HG03139 (cell line): Measurements from ENCODE around the gene FAM124B.
"Not testable (repeated sequence)": the region's sequence is repeated elsewhere in the genome, so short reads cannot be mapped to it uniquely, and the experiment has no call there.

ENCODE experiments used
- ATAC-seq: cut with Tn5 transposase; IDR thresholded peaks from one replicate; pipeline ENCODE4 v1.9.1; 2021; ENCODE audit not compliant: unreplicated experiment

Gene FAM124B

DNA sequence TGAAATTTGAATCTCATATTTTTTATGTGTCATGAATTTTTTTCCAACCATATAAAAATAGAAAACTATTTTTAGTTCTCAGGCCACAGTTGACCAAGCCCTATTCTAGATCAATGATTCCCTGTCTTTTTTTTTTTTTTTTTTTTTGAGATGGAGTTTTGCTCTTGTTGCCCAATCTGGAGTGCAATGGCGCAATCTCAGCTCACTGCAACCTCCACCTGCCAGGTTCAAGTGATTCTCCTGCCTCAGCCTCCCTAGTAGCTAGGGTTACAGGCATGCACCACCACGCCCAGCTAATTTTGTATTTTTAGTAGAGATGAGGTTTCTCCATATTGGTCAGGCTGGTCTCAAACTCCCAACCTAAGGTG is 19.6 kb downstream of the FAM124B start:
- not testable (repeated sequence) for ATAC-seq

DNA sequence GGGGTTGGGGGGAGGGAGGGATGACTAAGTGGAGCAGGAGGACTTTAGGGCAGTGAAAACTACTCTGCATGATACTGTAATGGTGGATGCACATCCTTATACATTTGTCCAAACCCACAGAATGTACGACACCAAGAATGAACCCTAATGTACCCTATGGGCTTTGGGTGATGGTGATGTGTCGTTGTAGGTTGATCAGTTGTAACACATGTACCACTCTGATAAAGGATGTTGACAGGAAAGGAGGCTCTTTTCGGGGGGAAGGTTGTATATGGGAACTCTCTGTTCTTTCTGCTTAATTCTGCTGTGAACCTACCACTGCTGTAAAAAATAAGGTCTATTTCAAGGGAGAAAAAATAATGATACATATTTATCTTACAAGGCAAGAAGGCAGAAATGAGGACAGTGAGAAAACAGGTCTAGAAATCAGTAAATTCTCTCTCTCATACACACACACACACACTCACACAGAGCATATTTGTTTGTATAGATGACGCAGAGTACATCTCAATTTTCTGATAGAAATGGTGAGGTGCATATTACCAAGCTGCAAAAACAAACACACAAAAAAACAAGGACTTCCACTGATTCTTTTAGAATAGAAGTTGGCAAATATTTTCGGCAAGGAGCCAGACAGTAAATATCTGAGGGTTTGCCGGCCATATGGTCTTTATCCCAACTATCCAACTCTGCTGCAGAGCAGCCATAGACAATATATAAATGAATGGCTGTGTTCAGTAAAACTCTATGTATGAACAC is 20.2 kb downstream of the FAM124B start:
- ATAC-seq = no peak

DNA sequence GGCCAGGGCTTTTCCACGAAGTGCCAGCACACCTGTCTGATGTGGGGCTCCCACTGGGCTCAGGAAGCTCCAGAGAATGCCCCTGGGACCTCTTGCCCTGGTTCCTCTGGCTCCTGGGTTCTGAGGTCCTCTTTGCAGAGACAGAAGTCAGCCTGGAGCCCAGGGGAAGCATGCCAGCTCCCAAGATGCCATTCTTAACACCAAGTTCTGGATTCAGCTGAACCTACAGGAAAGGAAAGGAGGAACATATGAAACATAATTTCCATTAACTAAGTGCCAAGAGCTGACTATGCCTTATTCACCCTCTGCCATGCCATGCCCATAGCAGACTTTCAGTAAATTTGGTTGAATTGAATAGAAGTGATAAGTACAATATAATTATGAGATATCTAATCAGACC is 21.9 kb downstream of the FAM124B start:
- no peak for ATAC-seq

DNA sequence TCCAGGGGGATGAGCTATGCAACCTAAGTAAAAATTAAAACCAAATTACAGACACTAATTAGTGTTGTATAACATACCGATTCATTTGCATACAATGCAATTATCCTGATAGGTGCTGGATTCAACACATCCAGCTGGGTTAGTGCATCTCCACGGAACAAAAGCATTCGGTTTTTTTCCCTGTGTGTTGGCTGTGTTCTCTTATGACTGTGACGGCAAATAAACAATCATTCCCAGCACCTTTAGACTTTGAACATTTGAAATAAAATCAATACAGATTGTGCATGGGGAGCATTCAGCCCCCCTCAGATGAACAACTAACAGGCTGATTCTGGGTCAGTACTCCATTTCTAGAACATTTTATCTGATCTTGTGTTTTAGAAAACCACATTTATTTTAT is 22.7 kb downstream of the FAM124B start:
- ATAC-seq = no peak

DNA sequence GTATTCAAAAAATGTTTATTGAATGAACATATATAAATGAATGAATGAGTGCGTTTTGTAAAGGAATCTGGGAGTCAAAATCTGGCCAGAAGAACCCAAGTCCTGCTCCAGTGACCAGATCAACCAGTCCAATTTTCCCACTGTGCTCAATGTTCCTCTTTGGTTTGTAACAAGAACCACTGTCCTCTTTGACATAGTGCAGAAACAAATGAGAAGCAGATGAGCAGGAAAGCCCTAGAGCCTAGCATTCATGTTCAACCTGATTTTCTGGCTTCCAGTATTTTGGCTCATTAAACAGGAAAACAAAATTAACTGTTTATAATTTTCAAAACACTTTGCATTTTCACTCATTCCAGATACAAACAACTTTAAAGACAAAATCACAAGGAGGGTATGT is 23.2 kb downstream of the FAM124B start:
- ATAC-seq = no peak

DNA sequence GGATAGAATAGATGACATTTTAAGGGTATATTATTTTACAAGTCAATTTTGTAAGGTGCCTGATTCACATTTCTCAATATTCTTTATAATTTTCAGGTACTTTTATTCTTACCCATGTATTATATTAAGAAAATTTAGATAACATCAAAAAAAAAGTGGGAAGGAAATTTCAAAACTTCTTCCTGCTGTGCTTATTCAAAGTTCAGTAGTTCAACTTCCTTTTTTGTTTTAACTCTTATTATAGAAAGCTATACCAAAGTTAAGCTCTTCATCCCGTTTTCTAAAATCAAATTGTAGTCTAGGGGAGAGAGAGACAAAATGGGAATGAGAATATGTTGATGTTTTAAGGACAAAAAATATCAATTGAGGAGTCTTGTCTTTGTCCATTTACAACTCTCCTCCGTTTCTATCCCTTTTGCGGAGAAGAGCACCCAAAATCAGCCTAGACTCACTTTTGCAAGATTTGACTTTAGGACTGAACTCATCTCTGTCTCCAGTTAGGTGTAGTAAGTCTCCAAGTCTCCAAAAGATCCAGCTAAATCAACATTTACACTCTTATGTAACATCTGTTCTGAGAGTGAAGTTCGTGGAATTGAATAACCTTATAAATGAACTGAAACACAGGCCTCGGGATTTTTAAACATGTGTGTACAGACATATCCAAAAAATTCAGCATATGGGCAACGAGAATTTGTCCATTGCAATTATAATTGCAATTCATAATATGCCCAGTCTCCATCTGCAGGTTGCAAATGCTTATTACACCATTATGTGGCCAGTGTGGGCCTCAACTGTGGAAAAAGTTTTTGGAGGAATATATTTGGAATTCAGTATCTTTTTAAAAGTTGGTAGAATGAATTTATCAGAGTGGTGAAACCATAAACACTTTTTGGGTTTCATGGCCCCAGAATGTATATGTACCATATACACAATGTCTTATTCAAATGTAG is 23.9 kb downstream of the FAM124B start:
- no peak for ATAC-seq

DNA sequence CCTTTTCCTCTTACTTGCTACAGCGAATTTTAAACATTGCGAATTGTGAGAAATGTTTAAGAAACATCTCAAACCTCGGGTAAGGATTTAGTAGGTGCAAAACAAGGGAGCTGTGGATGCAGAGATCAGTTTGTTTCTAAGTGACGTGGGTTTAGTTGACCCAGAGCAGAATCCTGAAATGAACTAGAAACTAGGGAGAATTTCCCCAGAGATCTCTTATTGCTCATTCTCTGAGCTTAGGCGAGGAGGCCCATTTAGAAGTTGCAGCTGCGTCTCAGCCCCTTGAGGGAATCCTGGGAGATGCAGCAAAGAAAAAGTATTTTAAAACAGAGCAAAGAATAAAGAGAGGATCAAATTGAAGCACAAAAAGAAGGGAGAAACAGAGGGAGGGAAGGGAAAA is 29.3 kb downstream of the FAM124B start:
- no peak for ATAC-seq

DNA sequence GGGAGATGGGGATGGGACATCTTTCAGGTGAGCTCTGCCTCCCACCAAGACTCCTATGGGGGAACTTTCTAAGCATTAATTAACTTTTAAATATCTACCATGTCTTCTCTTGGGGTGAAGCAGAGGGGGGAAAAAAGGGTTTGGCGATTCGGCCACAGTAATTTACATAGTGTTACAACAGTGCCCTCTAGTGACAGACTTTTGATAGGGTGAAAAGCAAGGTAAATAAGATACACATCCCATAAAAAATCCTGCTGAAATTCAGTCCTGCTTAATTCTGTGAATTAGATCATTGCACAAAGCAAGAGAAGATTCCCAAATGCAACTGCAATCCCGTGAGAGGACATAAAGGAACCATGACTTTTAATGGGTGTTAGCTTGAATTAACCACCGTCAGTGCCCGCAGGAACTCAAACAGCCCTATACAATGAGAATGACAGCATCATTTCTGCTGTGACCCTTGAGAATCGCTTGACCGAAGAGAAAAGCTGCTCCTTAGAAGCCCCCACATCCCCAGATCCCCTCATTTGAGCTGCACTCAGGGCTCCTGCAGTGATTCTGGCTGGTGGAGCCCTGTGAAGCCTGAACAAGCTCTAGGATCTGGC is 32.8 kb downstream of the FAM124B start:
- no peak for ATAC-seq

DNA sequence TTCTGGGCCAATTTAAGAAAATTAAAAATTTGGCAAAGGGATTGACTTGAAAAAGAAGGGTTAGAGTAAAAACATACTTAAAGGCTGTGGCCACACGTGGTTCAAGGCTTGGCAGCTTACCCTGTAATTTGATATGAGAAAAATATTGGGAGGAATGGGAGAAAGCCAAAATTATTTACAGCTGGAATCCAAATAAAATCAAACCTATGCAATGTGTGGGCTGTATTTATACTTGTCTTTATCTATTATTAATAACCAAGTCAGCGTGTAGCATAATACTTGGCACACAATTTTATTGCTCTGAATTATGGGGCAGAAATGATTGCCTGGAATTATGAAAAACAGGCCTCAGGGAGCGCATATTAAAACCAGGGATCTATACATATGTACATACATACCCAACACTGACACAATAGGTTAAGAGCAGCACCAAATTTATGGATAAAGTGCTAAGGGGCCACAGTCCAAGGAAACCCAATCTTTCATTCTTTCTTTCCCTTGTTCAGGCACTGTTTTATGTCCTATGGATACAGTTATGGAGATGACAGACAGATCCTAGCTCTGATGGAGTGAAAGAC is 35.6 kb downstream of the FAM124B start:
- no peak for ATAC-seq

DNA sequence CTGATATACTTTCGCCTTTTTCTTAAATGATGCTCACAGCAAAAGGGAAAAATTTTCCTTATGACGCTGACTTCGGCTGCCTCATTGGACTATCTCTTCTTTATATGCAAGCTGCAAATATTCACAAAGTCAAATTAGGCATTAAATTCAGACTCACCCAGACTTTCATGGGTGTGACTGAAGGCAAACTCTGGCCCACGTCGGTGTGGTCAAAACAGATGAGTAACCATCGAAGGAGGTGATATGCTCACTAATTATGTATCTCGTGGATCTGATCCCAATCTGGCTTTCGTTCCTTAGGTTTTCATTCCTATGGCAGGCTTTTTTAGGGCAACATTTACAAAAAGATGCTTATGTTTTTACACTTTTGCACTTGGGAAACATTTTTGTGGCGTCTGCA is 36.6 kb downstream of the FAM124B start:
- ATAC-seq = no peak

DNA sequence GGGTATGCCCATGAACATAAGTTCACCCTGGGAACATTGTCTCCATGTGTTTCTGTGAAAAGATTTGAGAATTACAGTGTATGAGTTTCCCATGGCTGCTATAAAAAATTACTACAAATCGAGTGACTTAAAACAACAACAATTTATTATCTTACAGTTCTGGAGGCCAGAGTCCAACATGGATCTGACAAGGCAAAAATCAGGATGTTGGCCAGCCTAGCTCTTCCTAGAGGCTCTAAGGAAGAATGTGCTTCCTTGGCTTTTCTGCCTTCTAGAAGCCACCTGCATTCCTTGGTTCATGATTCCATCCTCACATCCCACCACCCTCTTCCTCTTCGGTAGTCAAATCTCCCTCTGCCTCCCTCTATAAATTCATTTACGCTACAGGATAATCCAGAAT is 38.6 kb downstream of the FAM124B start:
- ATAC-seq = no peak

DNA sequence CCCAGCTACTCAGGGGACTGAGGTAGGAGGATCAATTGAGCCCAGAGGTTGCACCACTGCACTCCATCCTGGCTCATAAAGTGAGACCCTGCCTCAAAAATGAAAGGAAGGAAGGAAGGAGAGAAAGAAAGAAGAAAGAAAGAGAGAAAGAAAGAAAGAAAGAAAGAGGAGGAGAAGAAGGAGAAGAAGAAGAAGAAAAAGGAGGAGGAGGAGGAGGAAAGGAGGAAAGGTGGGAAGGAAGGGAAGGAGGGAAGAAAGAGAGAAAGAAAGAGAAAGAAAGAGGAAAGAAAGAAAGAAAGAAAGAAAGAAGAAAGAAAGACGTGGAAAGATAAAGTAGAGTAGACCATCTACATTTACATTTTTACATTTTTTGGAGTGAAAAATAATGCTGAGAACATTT is 39.8 kb downstream of the FAM124B start:
- no peak for ATAC-seq

DNA sequence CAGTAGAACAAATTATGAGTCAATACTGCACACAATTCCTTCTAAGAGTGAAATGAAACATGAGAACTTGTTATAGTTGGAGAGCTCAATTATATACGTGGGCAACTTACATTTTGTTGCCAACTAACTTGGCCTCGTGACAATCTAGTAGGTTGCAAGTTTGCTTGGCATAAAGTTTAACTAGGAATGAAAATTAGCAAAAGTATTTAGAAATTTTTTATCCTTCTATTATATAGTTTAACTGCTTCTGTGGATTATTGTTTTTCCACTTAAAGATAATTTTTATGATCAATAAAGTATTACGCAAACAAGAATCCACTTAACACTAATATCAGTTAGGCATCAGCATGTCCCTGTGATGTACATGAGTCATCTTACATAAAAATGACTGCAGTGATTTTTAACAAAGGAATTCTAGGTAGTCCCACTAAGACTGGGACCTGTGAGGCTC is 41.1 kb downstream of the FAM124B start:
- no peak for ATAC-seq

DNA sequence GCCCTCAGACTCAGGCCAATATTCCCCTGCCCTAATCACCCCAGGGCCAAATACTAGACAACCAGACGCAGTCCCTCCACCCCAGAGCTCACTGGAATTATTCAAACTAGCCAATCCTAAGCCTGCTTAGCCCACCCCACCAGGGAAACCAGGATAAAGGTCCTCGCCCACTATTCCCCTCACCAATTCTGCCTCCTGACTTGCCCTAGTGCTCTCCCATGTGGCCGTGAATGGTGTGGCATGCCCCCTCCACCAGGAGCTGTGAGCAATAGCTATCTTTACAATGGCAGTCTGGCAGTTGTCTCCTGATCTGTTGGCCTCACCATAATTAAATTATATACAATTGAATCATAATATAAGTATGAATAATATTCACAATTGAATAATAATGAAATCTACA is 42.3 kb downstream of the FAM124B start:
- ATAC-seq = no peak

DNA sequence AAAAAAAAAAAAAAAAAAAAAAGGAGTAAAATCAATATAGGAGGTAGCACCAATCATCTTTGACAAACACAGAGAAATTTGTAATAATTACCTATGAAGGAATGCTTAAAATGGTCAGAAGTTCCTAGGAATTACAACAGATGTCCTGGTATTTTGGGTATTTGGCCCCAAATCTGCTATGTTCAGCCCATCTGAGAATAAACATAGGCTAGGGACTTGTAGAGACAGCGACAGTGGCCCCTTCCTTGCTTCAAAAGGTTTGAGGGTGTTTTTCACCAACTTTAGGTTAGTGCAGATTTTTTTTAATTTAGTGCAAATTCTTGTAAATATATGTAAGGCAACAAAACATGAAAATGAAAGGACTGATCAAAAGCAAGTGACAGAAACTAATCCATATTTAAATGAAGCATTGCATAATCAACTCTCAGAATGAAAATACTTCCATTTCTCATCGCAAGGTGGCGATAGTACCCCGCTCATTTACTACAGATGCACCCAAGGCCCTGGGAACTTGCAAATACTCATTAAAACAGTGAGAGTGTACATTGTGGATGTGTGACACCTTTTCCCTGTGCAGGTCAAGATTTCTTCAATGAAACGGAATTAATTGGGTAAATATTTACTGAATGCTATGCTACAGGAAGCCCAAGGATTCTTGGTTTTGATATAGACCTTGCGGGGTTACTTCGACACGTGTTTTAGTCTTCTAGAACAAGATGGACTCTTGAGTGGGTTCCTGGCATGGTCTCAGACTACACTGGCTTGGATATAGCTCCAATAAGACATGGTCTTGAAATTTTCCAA is 44.6 kb downstream of the FAM124B start:
- peak; percentile 79 for ATAC-seq

DNA sequence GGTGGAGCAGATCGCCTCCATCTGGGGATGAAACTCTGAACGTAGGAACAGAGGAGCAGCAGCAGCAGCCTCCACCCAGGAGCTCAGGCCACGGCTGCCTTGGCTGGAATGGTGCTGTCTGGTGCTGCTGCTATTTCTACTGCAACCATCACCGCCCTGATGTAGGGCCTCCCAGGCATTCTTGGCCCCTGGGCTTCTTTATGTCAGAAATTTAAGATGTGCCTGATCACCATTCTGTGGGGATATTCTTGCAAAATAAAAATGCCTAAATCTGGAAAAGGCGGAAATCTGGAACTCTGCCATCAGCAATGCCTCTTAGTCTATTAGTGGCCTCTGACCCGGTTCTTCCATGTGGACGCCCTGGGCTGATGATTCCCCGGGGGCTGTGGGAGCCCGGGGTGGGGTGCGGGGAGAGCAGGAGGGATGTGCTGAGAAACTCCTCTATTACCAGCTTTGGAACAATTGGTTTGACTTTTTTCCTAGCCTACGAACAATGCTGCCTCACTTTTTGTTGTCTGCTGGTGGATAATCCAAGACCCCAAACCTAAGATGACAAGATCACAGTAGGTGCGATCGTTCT is 47.2 kb downstream of the FAM124B start:
- ATAC-seq = no peak

DNA sequence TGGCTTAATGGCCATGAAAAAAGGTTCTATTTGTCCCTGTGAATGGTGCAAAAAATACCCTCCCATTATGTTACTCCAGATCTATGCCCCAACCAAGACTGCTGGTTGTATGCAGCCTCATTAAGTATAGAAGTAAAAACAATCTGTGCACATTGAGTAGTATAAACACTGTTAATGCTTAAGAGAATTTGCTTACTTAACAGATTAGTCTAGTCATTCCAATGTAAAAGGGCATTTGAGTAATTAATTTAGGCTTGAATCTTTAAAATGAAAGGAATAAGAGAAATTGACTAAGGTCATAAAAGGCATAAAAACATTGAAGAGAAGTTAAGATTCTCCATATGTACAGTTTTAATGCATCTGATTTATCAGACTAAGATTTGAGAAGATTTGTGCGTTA is 51.2 kb downstream of the FAM124B start:
- no peak for ATAC-seq

DNA sequence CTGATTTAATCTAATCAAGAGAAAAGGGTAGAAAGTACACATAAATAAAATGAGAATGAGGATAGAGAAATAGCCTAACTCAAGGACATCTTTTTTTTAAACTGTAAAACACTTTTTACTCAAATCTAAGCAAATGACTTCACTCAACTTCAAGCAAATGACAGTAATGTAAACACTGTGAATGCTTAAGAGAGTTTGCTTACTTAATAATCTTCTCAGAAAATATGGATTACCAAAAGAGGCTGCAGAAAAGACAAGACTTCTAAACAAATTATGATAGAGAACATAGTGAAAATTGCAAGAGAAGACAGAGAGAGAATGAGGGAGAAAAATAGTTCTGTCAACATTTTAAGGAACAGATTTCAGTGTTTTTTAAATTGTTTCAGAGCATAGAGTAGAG is 52.5 kb downstream of the FAM124B start:
- no peak for ATAC-seq

DNA sequence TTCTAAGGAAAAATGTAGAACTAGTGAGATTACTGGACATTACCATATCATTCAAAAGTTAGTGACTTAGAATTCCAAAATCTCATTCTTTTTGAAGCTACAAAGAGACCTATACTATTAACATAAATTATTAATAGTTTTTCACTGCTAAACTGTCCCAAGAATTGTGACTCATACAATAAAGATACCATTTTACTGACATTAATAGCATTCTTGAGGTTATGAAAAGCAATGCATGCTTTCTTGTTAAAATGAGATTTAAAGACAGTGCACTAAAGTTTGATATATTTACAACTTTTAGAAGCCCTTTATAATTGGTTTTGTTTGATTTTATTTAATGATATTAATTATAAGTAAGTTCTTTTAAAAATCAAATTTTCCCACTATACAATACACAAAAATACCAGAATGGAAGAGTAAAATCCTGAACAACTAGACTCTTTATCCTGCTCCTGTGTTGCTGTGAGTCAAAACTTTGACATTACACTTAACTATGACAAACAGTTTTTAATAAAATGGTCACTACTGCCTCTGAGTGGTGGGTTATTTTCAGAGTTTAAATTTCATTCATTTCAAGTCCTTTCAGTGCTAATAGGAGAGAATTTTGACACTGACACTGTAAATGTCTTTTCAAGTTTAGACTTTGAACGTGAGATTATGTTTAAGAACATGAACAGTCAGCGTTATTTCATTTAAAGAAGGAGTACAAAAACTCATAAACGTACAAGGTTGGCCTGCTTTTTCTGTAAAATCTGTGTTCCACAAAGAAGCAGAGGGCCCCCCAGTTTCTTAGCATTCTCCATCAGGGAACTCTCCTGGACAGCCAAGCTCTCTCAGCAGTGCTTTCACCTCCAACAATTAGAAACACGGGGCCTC is 54.5 kb downstream of the FAM124B start:
- ATAC-seq = no peak
